ENCODE data around the gene RNF135.

DNA sequence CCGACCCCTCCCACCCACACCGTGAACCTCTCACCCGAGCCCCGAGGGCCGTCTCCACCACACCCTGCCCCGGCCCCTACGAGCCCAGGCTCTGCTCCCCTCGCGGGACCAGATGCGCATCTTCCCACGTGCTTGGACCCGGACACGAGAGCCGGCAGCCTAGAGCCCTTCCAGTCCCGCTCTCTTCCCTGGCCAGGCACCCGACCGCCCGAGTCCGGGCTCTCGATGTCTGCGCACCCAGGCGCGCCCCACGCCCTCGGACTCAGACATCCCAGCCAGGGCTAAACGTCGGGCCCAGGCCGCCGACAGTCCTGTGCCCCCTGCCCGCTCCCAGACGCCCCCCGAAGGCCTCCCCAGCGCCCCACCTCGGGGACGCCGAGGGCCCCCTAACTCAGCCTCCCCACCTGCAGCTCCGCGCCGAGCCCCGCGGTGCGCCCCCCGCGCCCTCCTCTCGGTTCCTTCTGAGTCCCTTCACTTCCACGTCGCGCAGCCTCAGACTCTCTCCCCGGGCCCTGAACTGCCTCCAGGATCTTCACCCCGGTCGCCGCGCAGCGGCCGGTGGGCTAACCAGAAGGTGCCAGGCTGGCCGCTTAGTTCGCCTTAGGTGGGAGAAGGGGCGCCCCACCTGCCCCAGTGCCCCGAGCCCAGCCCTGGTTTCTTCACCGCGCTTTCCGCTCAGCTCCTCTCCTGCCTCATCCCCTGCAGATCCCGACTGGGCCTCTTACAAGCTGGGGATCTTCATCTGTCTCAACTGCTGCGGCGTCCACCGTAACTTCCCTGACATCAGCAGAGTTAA lies 48.4 kb upstream of the RNF135 start:
- TF ChIP-seq POLR2A (IDR thresholded peaks at IDR 0.05; ENCODE audit: low read length) = no peak
- TF ChIP-seq GATA1 (IDR thresholded peaks at IDR 0.05; ENCODE audit: low read depth, low read length) = no peak
